ENCODE data around the gene ATP1B2. TPM values are rescaled to one million over a fixed set of nuclear protein-coding genes. Genes with fewer than 3 reads are reported as not detected.
A peak's percentile ranks its signal among the peaks of the same experiment; 100 is the strongest.

The ATP1B2 gene
- polyA plus RNA-seq, 1 experiment, result not detected

DNA sequence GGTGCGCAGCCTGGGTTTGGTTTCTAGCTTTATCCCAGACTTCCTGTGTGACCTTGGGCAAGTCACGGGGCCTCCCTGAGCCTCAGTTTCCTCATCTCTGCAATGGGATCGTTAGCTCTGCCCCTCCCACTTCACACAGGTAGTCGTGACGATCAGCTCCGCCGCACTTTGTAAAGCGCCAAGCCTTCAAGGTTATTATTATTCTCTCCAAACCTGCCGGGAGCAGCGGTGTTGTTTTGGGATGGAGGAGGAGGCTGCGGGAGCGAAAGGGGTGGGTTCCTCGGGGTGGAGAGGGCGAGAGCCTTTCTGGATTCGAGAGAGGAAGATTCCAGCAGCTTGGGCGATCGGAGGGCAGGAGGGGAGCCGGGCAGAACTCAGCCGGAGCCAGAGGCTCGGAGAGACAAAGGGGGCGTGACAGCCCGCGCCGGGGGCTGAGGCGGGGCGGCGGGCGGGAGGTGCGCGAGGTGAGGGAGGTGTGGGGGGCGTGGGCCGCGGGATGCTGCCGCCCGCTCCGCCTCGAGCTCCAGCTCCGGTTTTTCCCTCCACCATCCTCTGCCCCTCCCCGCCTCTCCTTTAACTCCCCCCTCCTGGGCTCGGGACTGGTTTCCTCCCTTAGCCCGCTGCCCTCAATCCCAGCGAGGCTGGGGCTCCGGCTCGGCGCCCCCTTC, 54.0 kb downstream of the ATP1B2 start, which contains the start of gene EFNB3:
EFNB3 (plus strand) TSS at position 602 of the 668 bp plus-strand sequence. CDS start 397 bp downstream, outside the sequence.
- no peak for DNase-seq (ENCODE audit: low read depth)
- H3K36me3 ChIP-seq (ENCODE audit: control insufficient read depth, insufficient read depth, low read length), result peaks cover 4% of the 10 kb centered on the region; the same call in 1 of the 2 replicates
- peaks cover 16% of the 10 kb centered on the region for H3K27me3 ChIP-seq (ENCODE audit: control insufficient read depth, insufficient read depth, low read length)
- ChIA-PET CTCF (interaction anchor here (0.5 to 1.2 kb wide), 4 partner anchors 10 to 119 kb away, joined by 3 to 4 read pairs (median 3); no protein-coding TSS in a partner anchor), POLR2A (no interaction called here)
- H3K4me3 ChIP-seq (ENCODE audit: low read depth, low read length), result peak within 1 kb of the TSS; percentile 52
- TF ChIP-seq, protein P1, sequence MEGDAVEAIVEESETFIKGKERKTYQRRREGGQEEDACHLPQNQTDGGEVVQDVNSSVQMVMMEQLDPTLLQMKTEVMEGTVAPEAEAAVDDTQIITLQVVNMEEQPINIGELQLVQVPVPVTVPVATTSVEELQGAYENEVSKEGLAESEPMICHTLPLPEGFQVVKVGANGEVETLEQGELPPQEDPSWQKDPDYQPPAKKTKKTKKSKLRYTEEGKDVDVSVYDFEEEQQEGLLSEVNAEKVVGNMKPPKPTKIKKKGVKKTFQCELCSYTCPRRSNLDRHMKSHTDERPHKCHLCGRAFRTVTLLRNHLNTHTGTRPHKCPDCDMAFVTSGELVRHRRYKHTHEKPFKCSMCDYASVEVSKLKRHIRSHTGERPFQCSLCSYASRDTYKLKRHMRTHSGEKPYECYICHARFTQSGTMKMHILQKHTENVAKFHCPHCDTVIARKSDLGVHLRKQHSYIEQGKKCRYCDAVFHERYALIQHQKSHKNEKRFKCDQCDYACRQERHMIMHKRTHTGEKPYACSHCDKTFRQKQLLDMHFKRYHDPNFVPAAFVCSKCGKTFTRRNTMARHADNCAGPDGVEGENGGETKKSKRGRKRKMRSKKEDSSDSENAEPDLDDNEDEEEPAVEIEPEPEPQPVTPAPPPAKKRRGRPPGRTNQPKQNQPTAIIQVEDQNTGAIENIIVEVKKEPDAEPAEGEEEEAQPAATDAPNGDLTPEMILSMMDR (IDR thresholded peaks at IDR 0.05; ENCODE audit: insufficient read depth, low read depth, low read length), result no peak

DNA sequence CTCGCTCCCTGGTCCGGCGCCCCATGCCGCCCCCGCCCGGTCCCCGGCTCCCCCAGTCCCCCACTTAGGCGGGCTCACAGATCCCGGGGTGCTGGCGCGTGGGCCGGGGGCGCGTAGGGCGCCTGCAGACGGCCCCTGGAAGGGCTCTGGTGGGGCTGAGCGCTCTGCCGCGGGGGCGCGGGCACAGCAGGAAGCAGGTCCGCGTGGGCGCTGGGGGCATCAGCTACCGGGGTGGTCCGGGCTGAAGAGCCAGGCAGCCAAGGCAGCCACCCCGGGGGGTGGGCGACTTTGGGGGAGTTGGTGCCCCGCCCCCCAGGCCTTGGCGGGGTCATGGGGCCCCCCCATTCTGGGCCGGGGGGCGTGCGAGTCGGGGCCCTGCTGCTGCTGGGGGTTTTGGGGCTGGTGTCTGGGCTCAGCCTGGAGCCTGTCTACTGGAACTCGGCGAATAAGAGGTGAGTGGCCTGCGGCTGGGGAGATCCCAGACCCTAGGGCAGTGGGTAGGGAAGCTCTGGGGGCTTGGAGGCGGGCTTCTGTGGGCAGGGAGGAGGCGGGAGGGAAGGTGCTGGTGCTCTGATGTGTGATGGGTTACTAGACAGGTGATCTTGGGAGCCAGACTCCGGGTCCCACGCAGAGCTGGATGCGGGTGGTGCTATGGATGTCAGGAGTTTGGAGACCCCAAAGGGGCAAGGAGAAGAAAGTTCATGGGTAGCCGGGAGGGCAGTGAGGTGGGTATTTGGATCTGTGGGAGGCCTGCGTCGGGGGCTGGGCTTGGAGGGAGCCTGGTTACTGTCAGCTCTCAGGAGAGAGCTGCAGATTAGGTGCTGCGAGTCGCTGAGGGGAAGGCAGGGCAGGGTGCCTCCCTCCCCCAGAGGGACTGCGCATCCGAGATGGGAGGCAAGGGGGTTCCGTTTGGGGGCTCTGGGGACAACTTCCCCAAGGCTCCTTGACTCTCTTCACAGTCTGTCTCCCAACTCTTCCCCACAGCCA, 54.8 kb downstream of the ATP1B2 start:
- Histone ChIP-seq H3K27me3 (ENCODE audit: control insufficient read depth, insufficient read depth, low read length) (peaks cover 16% of the 10 kb centered on the region), H3K36me3 (ENCODE audit: control insufficient read depth, insufficient read depth, low read length) (peaks cover 4% of the 10 kb centered on the region; the same call in 1 of the 2 replicates), H3K4me3 (ENCODE audit: low read depth, low read length) (peak overlapping the region; percentile 52)
- POLR2A ChIA-PET, result no interaction called here
- no peak for DNase-seq (ENCODE audit: low read depth)
- CTCF ChIA-PET, result interaction anchor here (0.8 to 1.5 kb wide), 6 partner anchors 9 to 35 kb away, joined by 3 to 6 read pairs (median 3); partner anchors contain the start of gene WRAP53
- TF ChIP-seq, protein P1 (IDR thresholded peaks at IDR 0.05; ENCODE audit: insufficient read depth, low read depth, low read length), result no peak

DNA sequence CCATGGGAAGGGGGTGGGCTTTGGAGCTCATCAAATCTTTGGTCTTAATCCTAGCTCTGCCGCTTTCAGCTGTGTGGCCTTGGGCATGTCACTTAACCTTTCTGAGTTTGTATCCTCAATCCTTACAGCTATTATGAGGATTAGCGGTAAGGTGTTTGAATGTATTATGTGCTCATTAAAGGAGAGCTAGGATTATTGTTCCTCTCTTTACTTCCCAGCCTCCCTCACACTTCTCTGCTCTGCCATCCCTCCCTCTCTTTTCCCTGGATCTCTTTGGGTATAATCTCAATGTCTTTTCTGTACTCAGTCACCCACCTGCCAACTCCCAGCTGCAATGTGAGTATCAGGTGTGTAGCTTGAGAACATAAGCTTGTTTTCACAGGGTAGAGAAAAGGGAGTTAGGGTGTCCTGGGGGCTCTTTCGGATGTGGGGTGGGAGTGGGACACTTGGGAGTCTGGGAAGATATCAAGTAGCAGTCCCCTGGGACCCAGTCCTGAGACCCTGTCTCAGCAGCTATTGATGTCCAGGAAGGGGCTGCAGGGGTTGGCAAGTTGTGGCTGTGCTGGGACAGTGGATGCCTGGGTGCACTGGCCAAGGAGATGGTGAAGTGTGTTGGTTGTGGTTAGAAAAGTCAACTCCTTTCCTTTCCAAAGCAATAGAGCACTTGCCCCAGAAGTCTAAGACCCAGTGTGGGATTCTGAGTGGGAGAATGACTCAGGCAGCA, 56.1 kb downstream of the ATP1B2 start:
- H3K27me3 ChIP-seq (ENCODE audit: control insufficient read depth, insufficient read depth, low read length), result peaks cover 20% of the 10 kb centered on the region
- POLR2A ChIA-PET, result no interaction called here
- H3K36me3 ChIP-seq (ENCODE audit: control insufficient read depth, insufficient read depth, low read length), result peaks cover 4% of the 10 kb centered on the region; the same call in 1 of the 2 replicates

More for the DNA sequence above, 56.1 kb downstream of the ATP1B2 start:
- no peak for DNase-seq (ENCODE audit: low read depth)
- H3K4me3 ChIP-seq (ENCODE audit: low read depth, low read length), result no peak overlapping the region
- TF ChIP-seq, protein P1 (IDR thresholded peaks at IDR 0.05; ENCODE audit: insufficient read depth, low read depth, low read length), result no peak
- CTCF ChIA-PET, result interaction anchor here (0.7 to 1.5 kb wide), 4 partner anchors 10 to 19 kb away, joined by 3 to 6 read pairs (median 3); partner anchors contain the start of genes TP53 and WRAP53

Other genes with a start within 250 kb of the ATP1B2 start
- 65.4 and 101 TPM in 2 replicates for gene TMEM256, start 246.8 kb upstream of the ATP1B2 start, polyA plus RNA-seq (2011; rRNA removed)
- gene NLGN2, start 243.1 kb upstream of the ATP1B2 start, polyA plus RNA-seq (2011; rRNA removed), result 6.0 and 8.5 TPM in 2 replicates
- not detected in 2 replicates for gene SPEM1, start 230.6 kb upstream of the ATP1B2 start, polyA plus RNA-seq (2011; rRNA removed)
- gene SPEM2, start 225.3 kb upstream of the ATP1B2 start, polyA plus RNA-seq (2011; rRNA removed), result not detected in 2 replicates
- not detected in 2 replicates for gene SPEM3, start 222.1 kb upstream of the ATP1B2 start, polyA plus RNA-seq (2011; rRNA removed)
- gene TMEM102, start 215.5 kb upstream of the ATP1B2 start, polyA plus RNA-seq (2011; rRNA removed), result 1.8 and 3.0 TPM in 2 replicates
- 0.50 and 0.98 TPM in 2 replicates for gene FGF11, start 211.4 kb upstream of the ATP1B2 start, polyA plus RNA-seq (2011; rRNA removed)
- 6.8 and 7.4 TPM in 2 replicates for gene CHRNB1, start 205.9 kb upstream of the ATP1B2 start, polyA plus RNA-seq (2011; rRNA removed)
- gene ZBTB4, start 171.3 kb upstream of the ATP1B2 start, polyA plus RNA-seq (2011; rRNA removed), result 23.6 and 25.9 TPM in 2 replicates
- not detected in 2 replicates for gene SLC35G6, start 169.5 kb upstream of the ATP1B2 start, polyA plus RNA-seq (2011; rRNA removed)
- 21.5 and 27.7 TPM in 2 replicates for gene POLR2A, start 166.6 kb upstream of the ATP1B2 start, polyA plus RNA-seq (2011; rRNA removed)
- 29.2 and 49.5 TPM in 2 replicates for gene TNFSF12, start 101.9 kb upstream of the ATP1B2 start, polyA plus RNA-seq (2011; rRNA removed)
- gene TNFSF13, start 92.2 kb upstream of the ATP1B2 start, polyA plus RNA-seq (2011; rRNA removed), result 2.0 and 2.4 TPM in 2 replicates
- gene SENP3, start 89.0 kb upstream of the ATP1B2 start, polyA plus RNA-seq (2011; rRNA removed), result 69.8 and 72.2 TPM in 2 replicates
- gene CD68, start 71.3 kb upstream of the ATP1B2 start, polyA plus RNA-seq (2011; rRNA removed), result 58.2 and 93.2 TPM in 2 replicates
- 142 and 174 TPM in 2 replicates for gene MPDU1, start 67.1 kb upstream of the ATP1B2 start, polyA plus RNA-seq (2011; rRNA removed)
- gene SOX15, start 60.8 kb upstream of the ATP1B2 start, polyA plus RNA-seq (2011; rRNA removed), result 0.34 and 0.49 TPM in 2 replicates
- 33.6 and 46.2 TPM in 2 replicates for gene FXR2, start 36.0 kb upstream of the ATP1B2 start, polyA plus RNA-seq (2011; rRNA removed)
- 33.9 and 37.4 TPM in 2 replicates for gene SAT2, start 23.1 kb upstream of the ATP1B2 start, polyA plus RNA-seq (2011; rRNA removed)
- gene SHBG, start 20.8 kb upstream of the ATP1B2 start, polyA plus RNA-seq (2011; rRNA removed), result 0.85 and 1.2 TPM in 2 replicates
- 27.6 and 48.4 TPM in 2 replicates for gene TP53, start 36.6 kb downstream of the ATP1B2 start, polyA plus RNA-seq (2011; rRNA removed)
- 5.8 and 7.9 TPM in 2 replicates for gene WRAP53, start 37.6 kb downstream of the ATP1B2 start, polyA plus RNA-seq (2011; rRNA removed)
- gene EFNB3, start 54.3 kb downstream of the ATP1B2 start, polyA plus RNA-seq (2011; rRNA removed), result 4.9 and 5.3 TPM in 2 replicates
- gene DNAH2, start 66.8 kb downstream of the ATP1B2 start, polyA plus RNA-seq (2011; rRNA removed), result 0.09 and 0.10 TPM in 2 replicates
- gene KDM6B, start 183.3 kb downstream of the ATP1B2 start, polyA plus RNA-seq (2011; rRNA removed), result 0.91 and 1.2 TPM in 2 replicates
- gene TMEM88, start 204.1 kb downstream of the ATP1B2 start, polyA plus RNA-seq (2011; rRNA removed), result 0.25 and 0.29 TPM in 2 replicates
- gene NAA38, start 206.6 kb downstream of the ATP1B2 start, polyA plus RNA-seq (2011; rRNA removed), result 74.9 and 82.7 TPM in 2 replicates
- 6.7 and 7.9 TPM in 2 replicates for gene CYB5D1, start 207.1 kb downstream of the ATP1B2 start, polyA plus RNA-seq (2011; rRNA removed)
- gene CHD3, start 237.9 kb downstream of the ATP1B2 start, polyA plus RNA-seq (2011; rRNA removed), result 43.5 and 49.1 TPM in 2 replicates